ENCODE results near the gene MPC2.

- TF ChIP-seq CTCF (IDR thresholded peaks at IDR 0.05 in 2 of 3, conservative IDR thresholded peaks at IDR 0.05 in 1 of 3; ENCODE audit: borderline replicate concordance in 1 of 3, insufficient read depth in 1 of 3, low read depth in 2 of 3, low read length in 2 of 3) (no peak), EZH2 (IDR thresholded peaks at IDR 0.05) (no peak), SP1 (IDR thresholded peaks at IDR 0.05; ENCODE audit: low read depth) (no peak), ATF3 (IDR thresholded peaks at IDR 0.05) (no peak), JUND (IDR thresholded peaks at IDR 0.05) (no peak), POLR2A (IDR thresholded peaks at IDR 0.05; ENCODE audit: borderline replicate concordance, extremely low read depth, insufficient read depth, insufficient read length) (no peak), MAX (IDR thresholded peaks at IDR 0.05) (no peak)
Measured at GRCh38 chr1:167957710-167958109, 20.8 kb upstream of the MPC2 start.

Measured in HCT116 (cell line).